HFFc6 (cell line): ENCODE measurements around the gene RPGR. TPM values are rescaled to one million over a fixed set of nuclear protein-coding genes. Genes with fewer than 3 reads are reported as not detected.

Experiments used
- DNase-seq: peaks from one replicate; pipeline ENCODE4 v3.0.0-alpha.2; 2018
- H3K27ac Mint-ChIP-seq: 2 replicates; pipeline ENCODE4 v1.8.0; 2020; ENCODE audit warnings: mild to moderate bottlenecking, mixed read lengths
- H3K27me3 Mint-ChIP-seq: 2 replicates; pipeline ENCODE4 v1.8.0; 2021; ENCODE audit warnings: mild to moderate bottlenecking, moderate library complexity, mixed read lengths; ENCODE audit not compliant: insufficient read depth
- H3K36me3 Mint-ChIP-seq: 2 replicates; pipeline ENCODE4 v1.8.0; 2021; ENCODE audit warnings: low read depth, mixed read lengths
- H3K4me1 Mint-ChIP-seq: 2 replicates; pipeline ENCODE4 v1.8.0; 2020; ENCODE audit warnings: low read depth, mixed read lengths
- H3K4me3 Mint-ChIP-seq: 2 replicates; pipeline ENCODE4 v1.8.0; 2020; ENCODE audit warnings: mild to moderate bottlenecking, moderate library complexity, mixed read lengths
- H3K9me3 Mint-ChIP-seq: 2 replicates; pipeline ENCODE4 v1.8.0; 2020; ENCODE audit warnings: mild to moderate bottlenecking, mixed read lengths
- total RNA-seq, 6 experiments: library from RNA; stranded (reverse); fragmentation: NEBNext Ultra II Directional; extraction: Animal tissue kit (Norgen Biotek cat#: 25700); gene quantifications; 2 replicates in 1 of 6; 3 replicates in 5 of 6; pipeline ENCODE4 v1.2.3, GENCODE V29; 2021
- TF ChIP-seq, protein P1 (sequence below): fragments of 200-600 bp; sonication (generic); IDR thresholded peaks from 2 replicates; pipeline ENCODE4 v1.5.0; 2021; ENCODE audit warnings: antibody characterized with exemption, mild to moderate bottlenecking

Gene RPGR
- total RNA-seq, 6 experiments from 2014 or later = 3.0 to 5.8 (median 4.1) TPM

DNA sequence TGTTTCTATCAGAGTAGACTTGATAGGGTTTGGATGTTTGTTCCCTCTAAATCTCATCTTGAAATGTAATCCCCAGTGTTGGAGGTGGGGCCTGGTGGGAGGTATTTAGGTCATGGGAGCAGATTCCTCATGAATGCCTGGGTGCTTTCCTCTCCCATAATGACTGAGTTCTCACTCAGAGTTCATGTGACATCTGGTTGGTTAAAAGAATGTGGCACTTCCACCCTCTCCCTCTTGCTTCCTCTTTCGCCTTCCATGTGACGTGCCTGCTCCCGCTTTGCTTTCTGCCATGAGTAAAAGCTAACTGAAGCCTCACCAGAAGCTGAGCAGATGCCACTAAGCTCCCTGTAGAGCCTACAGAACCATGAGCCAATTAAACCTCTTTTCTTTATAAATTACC is 59.3 kb downstream of the RPGR start:
- Mint-ChIP-seq H3K27ac (no peak overlapping the region), H3K4me3 (no peak overlapping the region)

DNA sequence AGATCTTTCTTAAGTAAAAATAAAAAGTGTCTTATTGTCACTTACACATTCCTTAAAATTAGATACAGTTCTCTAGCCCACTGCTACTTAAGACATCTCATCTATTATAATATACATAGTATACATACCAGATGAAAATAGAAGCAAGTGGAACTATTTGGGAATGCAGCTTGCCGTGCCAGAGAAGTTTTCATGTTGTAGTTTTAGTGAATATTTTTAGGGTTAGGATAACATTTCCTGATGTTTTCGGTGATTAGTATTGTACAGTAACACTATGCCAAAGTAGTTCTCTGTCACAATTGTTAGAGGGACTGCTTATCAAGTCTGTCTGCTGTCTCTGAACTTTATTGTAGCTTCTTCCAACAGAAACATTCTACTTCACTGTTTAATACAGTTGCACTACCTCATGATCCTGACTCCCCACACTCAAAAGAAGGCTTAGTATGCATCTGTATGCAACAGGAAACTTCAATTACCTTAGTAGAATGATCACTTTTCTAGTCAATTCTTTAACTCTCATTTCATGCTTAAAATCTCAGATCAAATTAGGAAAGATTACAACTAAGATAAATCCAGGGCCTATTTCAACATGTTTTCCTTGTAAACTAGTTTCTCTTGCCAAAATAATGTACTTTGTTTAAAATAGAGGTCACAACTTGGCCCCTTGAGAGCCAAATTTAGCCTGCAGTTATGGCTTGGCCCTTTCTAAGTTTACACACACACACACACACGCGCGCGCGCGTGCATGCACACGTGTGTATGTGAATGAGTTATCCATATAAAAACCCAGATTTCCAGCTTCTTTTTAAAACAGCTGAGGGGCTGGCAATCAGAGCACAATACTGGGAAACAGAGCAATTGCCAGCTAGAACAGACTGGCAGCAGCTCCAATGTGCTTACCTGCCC is 64.3 kb downstream of the RPGR start:
- H3K36me3 Mint-ChIP-seq = no peaks in the 10 kb centered on the region
- TF ChIP-seq, protein P1, sequence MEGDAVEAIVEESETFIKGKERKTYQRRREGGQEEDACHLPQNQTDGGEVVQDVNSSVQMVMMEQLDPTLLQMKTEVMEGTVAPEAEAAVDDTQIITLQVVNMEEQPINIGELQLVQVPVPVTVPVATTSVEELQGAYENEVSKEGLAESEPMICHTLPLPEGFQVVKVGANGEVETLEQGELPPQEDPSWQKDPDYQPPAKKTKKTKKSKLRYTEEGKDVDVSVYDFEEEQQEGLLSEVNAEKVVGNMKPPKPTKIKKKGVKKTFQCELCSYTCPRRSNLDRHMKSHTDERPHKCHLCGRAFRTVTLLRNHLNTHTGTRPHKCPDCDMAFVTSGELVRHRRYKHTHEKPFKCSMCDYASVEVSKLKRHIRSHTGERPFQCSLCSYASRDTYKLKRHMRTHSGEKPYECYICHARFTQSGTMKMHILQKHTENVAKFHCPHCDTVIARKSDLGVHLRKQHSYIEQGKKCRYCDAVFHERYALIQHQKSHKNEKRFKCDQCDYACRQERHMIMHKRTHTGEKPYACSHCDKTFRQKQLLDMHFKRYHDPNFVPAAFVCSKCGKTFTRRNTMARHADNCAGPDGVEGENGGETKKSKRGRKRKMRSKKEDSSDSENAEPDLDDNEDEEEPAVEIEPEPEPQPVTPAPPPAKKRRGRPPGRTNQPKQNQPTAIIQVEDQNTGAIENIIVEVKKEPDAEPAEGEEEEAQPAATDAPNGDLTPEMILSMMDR = no peak
- peak overlapping the region; percentile 63 for H3K27ac Mint-ChIP-seq
- H3K9me3 Mint-ChIP-seq = no peaks in the 10 kb centered on the region
- H3K27me3 Mint-ChIP-seq = no peaks in the 10 kb centered on the region
- DNase-seq = peak; percentile 45
- H3K4me1 Mint-ChIP-seq = peaks cover 30% of the 10 kb centered on the region
- H3K4me3 Mint-ChIP-seq = peak overlapping the region; percentile 46

More for the DNA sequence above, 59.3 kb downstream of the RPGR start:
- H3K36me3 Mint-ChIP-seq = no peaks in the 10 kb centered on the region
- no peaks in the 10 kb centered on the region for H3K9me3 Mint-ChIP-seq
- peaks cover 28% of the 10 kb centered on the region for H3K4me1 Mint-ChIP-seq
- TF ChIP-seq, protein P1 = no peak
- no peak for DNase-seq
- no peaks in the 10 kb centered on the region for H3K27me3 Mint-ChIP-seq

DNA sequence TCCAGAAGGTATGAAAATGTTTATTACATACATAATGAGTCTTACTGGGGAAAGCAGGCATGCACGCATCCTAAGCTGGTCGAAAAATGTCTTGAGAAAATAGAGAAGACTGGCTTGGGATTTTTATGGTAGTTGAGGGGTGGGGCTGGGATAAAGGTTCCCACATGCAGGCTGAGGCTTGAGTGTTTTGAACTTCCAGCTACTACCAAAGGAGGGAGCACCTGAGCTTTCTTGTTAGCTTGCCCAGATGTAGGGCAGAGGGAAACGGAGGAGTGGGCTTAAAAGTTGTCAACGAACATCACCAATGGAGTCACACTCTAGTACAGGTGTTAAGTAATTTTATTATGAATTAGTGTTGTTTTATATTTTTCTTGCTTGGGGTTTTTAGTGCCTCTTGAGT is 67.1 kb downstream of the RPGR start:
- no peaks in the 10 kb centered on the region for H3K27me3 Mint-ChIP-seq
- TF ChIP-seq, protein P1 = peak; percentile 66
- no peaks in the 10 kb centered on the region for H3K36me3 Mint-ChIP-seq
- DNase-seq = no peak
- peaks cover 30% of the 10 kb centered on the region for H3K4me1 Mint-ChIP-seq
- H3K4me3 Mint-ChIP-seq = no peak overlapping the region
- no peak overlapping the region for H3K27ac Mint-ChIP-seq
- no peaks in the 10 kb centered on the region for H3K9me3 Mint-ChIP-seq

DNA sequence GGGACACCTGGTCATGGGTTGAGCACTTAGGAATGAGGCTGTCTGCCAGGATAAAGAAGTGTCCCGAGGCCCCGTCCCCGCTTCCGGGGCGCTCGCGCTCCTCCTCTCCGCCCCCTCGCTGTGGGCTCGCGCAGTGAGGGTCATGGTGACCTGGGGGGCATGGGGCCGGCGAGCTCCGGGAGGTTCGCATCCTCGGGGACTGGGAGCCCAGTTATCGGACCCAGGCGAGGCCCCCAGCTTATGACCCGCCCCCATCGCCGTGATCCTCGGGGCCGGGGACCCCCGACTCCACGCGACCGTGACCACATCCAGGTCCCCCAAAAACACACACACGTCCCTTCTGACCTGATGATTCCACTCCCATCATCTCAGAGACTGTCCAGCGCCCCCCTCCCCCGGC is 71.3 kb downstream of the RPGR start:
- TF ChIP-seq, protein P1 = no peak
- Mint-ChIP-seq H3K4me1 (peaks cover 9% of the 10 kb centered on the region; the same call in 1 of the 2 replicates), H3K36me3 (no peaks in the 10 kb centered on the region), H3K9me3 (no peaks in the 10 kb centered on the region), H3K27me3 (no peaks in the 10 kb centered on the region; the same call in 1 of the 2 replicates), H3K27ac (no peak overlapping the region), H3K4me3 (no peak overlapping the region)
- DNase-seq = no peak

DNA sequence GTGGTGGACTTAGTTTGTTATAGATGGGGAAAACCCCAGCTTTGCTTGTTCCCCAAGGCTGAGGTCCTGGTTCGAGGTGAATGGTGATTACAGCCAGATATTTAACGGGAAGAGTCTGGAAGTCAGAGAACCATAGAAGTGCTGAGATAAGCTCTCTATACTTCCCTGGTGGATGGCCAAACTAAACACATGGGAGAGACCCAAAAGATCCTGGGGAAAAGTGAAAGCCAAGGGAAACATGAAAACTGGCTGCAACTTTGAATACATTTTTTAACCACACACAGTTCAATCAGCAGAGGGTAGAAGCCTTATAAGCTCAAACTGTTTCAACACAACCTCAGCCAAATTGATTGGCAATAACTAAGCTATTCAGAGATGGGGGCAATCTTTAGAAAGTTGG is 77.3 kb downstream of the RPGR start:
- Mint-ChIP-seq H3K27ac (no peak overlapping the region), H3K4me1 (no peaks in the 10 kb centered on the region), H3K36me3 (no peaks in the 10 kb centered on the region), H3K27me3 (peaks cover 14% of the 10 kb centered on the region), H3K9me3 (no peaks in the 10 kb centered on the region), H3K4me3 (no peak overlapping the region)
- DNase-seq = no peak
- TF ChIP-seq, protein P1 = no peak
